Mammary epithelial cell (primary cell): ENCODE data around the gene KLRF1.

ENCODE experiments used
- EZH2 ChIP-seq: IDR thresholded peaks from 2 replicates; pipeline ENCODE4 v1.6.1; 2012; ENCODE audit warnings: low read length, inconsistent platforms, borderline replicate concordance
- TF ChIP-seq, protein P1 (sequence below), 2 donors: IDR thresholded peaks in 1 of 2; conservative IDR thresholded peaks in 1 of 2; 2 replicates each; pipeline ENCODE4 v1.5.1; 2011 to 2012; ENCODE audit warnings: inconsistent platforms in 2 of 2, low read length in 2 of 2, mild to moderate bottlenecking in 2 of 2, control low read depth in 1 of 2, low read depth in 1 of 2; ENCODE audit not compliant: insufficient read depth in 1 of 2; ENCODE audit errors: extremely low read depth in 1 of 2

DNA sequence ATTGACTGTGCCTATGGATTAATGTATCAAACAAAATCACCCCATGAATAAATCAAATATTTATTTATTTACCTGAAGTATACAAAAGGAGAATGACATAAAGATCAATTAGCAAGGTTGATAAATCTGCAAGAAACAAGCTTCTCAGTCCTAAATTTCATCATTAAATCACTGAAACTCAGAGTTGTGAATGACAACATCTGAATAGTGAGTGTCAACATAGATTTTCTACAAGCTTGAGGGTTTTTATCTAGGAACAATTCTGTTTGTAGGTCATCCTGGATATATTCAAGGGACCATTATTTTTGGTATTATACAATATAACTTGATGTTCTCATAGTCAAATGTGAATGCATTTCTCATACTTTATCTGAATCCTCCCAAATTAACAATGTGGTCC lies 17.4 kb upstream of the KLRF1 start:
- TF ChIP-seq, protein P1, sequence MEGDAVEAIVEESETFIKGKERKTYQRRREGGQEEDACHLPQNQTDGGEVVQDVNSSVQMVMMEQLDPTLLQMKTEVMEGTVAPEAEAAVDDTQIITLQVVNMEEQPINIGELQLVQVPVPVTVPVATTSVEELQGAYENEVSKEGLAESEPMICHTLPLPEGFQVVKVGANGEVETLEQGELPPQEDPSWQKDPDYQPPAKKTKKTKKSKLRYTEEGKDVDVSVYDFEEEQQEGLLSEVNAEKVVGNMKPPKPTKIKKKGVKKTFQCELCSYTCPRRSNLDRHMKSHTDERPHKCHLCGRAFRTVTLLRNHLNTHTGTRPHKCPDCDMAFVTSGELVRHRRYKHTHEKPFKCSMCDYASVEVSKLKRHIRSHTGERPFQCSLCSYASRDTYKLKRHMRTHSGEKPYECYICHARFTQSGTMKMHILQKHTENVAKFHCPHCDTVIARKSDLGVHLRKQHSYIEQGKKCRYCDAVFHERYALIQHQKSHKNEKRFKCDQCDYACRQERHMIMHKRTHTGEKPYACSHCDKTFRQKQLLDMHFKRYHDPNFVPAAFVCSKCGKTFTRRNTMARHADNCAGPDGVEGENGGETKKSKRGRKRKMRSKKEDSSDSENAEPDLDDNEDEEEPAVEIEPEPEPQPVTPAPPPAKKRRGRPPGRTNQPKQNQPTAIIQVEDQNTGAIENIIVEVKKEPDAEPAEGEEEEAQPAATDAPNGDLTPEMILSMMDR (conservative IDR thresholded peaks at IDR 0.05 in 1 of 2, IDR thresholded peaks at IDR 0.05 in 1 of 2; ENCODE audit: extremely low read depth in 1 of 2, insufficient read depth in 1 of 2, low read depth in 1 of 2, low read length in 2 of 2), result no peak
- no peak for TF ChIP-seq EZH2
